ENCODE measurements around the gene PCNA. TPM values are rescaled to one million over a fixed set of nuclear protein-coding genes. Genes with fewer than 3 reads are reported as not detected.

Gene PCNA
- total and polyA plus RNA-seq, 2 experiments from 2014 or later: 353 to 428 TPM

DNA sequence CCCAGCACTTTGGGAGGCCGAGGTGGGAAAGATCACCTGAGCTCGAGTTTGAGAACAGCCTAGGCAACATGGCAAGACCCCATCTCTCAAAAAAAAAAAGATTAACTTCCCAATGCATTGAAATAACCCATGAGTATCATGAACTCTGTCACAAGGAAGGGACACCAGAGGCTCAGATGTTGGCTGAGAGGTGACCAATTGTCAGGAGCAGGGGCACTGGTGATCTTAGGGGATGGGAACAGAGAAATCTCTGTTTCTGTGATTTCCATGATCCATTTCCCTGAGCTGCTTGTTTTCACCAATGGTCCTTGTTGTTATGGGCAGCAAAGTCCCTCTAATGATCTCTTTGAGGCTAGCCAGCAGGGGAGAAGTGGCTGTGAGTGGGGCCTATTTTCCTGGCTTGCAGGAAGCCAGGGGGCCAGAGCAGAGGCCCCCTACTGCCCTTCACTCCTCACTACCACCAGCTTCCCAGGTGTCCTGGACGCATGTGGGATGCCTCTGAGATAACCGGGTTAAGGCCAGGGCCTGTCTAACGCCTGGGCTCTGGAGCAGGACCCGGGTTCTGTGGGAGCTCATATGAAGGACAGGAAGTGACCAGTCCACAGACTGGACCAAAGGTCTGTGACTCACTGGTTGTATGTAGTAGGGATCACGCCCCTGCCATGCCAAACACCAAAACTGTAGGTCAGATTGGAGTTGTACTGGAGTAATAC, 54.4 kb downstream of the PCNA start (continued):
- TF ChIP-seq, protein P1, sequence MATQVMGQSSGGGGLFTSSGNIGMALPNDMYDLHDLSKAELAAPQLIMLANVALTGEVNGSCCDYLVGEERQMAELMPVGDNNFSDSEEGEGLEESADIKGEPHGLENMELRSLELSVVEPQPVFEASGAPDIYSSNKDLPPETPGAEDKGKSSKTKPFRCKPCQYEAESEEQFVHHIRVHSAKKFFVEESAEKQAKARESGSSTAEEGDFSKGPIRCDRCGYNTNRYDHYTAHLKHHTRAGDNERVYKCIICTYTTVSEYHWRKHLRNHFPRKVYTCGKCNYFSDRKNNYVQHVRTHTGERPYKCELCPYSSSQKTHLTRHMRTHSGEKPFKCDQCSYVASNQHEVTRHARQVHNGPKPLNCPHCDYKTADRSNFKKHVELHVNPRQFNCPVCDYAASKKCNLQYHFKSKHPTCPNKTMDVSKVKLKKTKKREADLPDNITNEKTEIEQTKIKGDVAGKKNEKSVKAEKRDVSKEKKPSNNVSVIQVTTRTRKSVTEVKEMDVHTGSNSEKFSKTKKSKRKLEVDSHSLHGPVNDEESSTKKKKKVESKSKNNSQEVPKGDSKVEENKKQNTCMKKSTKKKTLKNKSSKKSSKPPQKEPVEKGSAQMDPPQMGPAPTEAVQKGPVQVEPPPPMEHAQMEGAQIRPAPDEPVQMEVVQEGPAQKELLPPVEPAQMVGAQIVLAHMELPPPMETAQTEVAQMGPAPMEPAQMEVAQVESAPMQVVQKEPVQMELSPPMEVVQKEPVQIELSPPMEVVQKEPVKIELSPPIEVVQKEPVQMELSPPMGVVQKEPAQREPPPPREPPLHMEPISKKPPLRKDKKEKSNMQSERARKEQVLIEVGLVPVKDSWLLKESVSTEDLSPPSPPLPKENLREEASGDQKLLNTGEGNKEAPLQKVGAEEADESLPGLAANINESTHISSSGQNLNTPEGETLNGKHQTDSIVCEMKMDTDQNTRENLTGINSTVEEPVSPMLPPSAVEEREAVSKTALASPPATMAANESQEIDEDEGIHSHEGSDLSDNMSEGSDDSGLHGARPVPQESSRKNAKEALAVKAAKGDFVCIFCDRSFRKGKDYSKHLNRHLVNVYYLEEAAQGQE (IDR thresholded peaks at IDR 0.05; ENCODE audit: unreplicated experiment): no peak
- TF ChIP-seq NANOG (IDR thresholded peaks at IDR 0.05; ENCODE audit: borderline replicate concordance) (no peak), ZNF331 (CRISPR knock-in tag; IDR thresholded peaks at IDR 0.05; ENCODE audit: low read depth) (no peak), CREB1 (CRISPR knock-in tag; IDR thresholded peaks at IDR 0.05; ENCODE audit: low read depth) (no peak)
- TF ChIP-seq, protein P2, sequence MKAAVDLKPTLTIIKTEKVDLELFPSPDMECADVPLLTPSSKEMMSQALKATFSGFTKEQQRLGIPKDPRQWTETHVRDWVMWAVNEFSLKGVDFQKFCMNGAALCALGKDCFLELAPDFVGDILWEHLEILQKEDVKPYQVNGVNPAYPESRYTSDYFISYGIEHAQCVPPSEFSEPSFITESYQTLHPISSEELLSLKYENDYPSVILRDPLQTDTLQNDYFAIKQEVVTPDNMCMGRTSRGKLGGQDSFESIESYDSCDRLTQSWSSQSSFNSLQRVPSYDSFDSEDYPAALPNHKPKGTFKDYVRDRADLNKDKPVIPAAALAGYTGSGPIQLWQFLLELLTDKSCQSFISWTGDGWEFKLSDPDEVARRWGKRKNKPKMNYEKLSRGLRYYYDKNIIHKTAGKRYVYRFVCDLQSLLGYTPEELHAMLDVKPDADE (IDR thresholded peaks at IDR 0.05): no peak

Small RNAs within 50 kb of the gene (small RNA-seq; reads per million reads assigned to genes)
- gene RF00019 (ENCODE audit: low replicate concordance) (not detected), gene RF00568 (ENCODE audit: low replicate concordance) (not detected), gene RNA5SP474 (ENCODE audit: low replicate concordance) (not detected)

Other genes with a start within 250 kb of the PCNA start
- gene SLC23A2, start 118.4 kb downstream of the PCNA start, total RNA-seq (2014; rRNA removed; shearing (Covaris generic)): 13.6 and 20.2 TPM in 2 replicates
- 3.8 and 4.4 TPM in 2 replicates for gene SLC23A2, start 118.4 kb downstream of the PCNA start, polyA plus RNA-seq (2016; fragmentation: Nextera tagmentation; extraction: Ambion mirVana)
- 93.4 and 102 TPM in 2 replicates for gene TMEM230, start 6.9 kb downstream of the PCNA start, total RNA-seq (2014; rRNA removed; shearing (Covaris generic))
- gene TMEM230, start 6.9 kb downstream of the PCNA start, polyA plus RNA-seq (2016; fragmentation: Nextera tagmentation; extraction: Ambion mirVana): 110 and 113 TPM in 2 replicates
- gene CDS2, start 7.0 kb upstream of the PCNA start, total RNA-seq (2014; rRNA removed; shearing (Covaris generic)): 40.1 and 40.8 TPM in 2 replicates
- 16.8 and 17.5 TPM in 2 replicates for gene CDS2, start 7.0 kb upstream of the PCNA start, polyA plus RNA-seq (2016; fragmentation: Nextera tagmentation; extraction: Ambion mirVana)
- gene PROKR2, start 197.0 kb upstream of the PCNA start, total RNA-seq (2014; rRNA removed; shearing (Covaris generic)): 2.1 and 5.9 TPM in 2 replicates
- 1.8 and 1.9 TPM in 2 replicates for gene PROKR2, start 197.0 kb upstream of the PCNA start, polyA plus RNA-seq (2016; fragmentation: Nextera tagmentation; extraction: Ambion mirVana)